Thymus (tissue), 11 donors: ENCODE results near the gene IREB2. TPM values are rescaled to one million over a fixed set of nuclear protein-coding genes. Genes with fewer than 3 reads are reported as not detected.

ENCODE experiments used
- DNase-seq, 9 donors: peaks; one replicate each; pipeline ENCODE4 v3.0.0-alpha.2; 2013; ENCODE audit warnings: low spot score in 9 of 9, low read depth in 6 of 9, missing footprints in 1 of 9
- H3K27ac ChIP-seq, 2 donors: one replicate each; pipeline ENCODE4 v1.5.1; 2013; ENCODE audit warnings: control low read depth in 1 of 2, low read depth in 1 of 2, low read length in 1 of 2, mild to moderate bottlenecking in 1 of 2, moderate library complexity in 1 of 2
- H3K27me3 ChIP-seq, 2 donors: one replicate each; pipeline ENCODE4 v1.5.1; 2013; ENCODE audit warnings: low read length in 1 of 2; ENCODE audit not compliant: control insufficient read depth in 2 of 2, insufficient read depth in 1 of 2
- H3K36me3 ChIP-seq, 2 donors: one replicate each; pipeline ENCODE4 v1.5.1; 2013; ENCODE audit warnings: low read length in 1 of 2, mild to moderate bottlenecking in 1 of 2, moderate library complexity in 1 of 2; ENCODE audit not compliant: control insufficient read depth in 2 of 2, insufficient read depth in 2 of 2
- H3K4me1 ChIP-seq, 2 donors: one replicate each; pipeline ENCODE4 v1.5.1; 2013; ENCODE audit warnings: low read length in 2 of 2; ENCODE audit not compliant: control insufficient read depth in 2 of 2, insufficient read depth in 2 of 2
- H3K4me3 ChIP-seq, 2 donors: one replicate each; pipeline ENCODE4 v1.5.1; 2013; ENCODE audit warnings: low read length in 2 of 2, control low read depth in 1 of 2, mild to moderate bottlenecking in 1 of 2
- H3K9me3 ChIP-seq, 2 donors: one replicate each; pipeline ENCODE4 v1.5.1; 2013; ENCODE audit warnings: low read length in 1 of 2, mild to moderate bottlenecking in 1 of 2; ENCODE audit not compliant: control insufficient read depth in 2 of 2, insufficient read depth in 1 of 2
- WGBS: extraction: QIAGEN DNeasy Blood & Tissue Kit; methylation state at CpG from one replicate; pipeline ENCODE4 v1.1.7; 2013; 5-methylcytosine and 5-hydroxymethylcytosine counted together
- polyA plus RNA-seq: library from polyadenylated mRNA; stranded (reverse); fragments of 200-250 nt; gene quantifications from one replicate; pipeline ENCODE4 v1.2.3, GENCODE V29; 2013
- total RNA-seq: library from RNA; stranded (reverse); fragments of 120-200 nt; gene quantifications from one replicate; pipeline ENCODE4 v1.2.4, GENCODE V29; 2013
- donor health status: healthy.

IREB2 gene
- total and polyA plus RNA-seq, 2 donors = 20.5 to 20.6 TPM

DNA sequence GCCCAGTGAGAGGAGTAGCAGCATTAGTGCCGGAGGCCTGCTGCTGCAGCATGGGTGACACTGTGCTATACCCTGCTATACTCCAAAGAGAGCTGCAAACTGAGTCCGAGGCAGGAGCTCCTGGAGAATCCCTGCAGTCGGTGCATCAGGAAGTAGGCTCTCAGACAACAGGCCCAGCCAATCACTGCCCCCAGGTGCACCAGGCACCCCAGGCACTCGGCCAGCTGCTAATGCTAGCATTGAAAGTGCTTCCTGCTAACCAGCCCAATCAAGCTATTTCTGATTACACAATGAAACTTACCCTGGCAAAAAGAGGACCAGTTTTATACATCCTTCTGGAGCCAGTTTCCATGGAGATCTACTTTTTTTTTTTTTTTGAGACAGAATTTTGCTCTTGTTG is 45.6 kb upstream of the IREB2 start:
- DNase-seq = no peak
- 83% methylated on average over 4 of the region's 4 CpGs for WGBS
- no peak overlapping the region for H3K27ac ChIP-seq
- H3K36me3 ChIP-seq = no peaks in the 10 kb centered on the region
- no peaks in the 10 kb centered on the region for H3K9me3 ChIP-seq
- H3K4me1 ChIP-seq = no peaks in the 10 kb centered on the region
- no peak overlapping the region for H3K4me3 ChIP-seq
- H3K27me3 ChIP-seq = peaks cover 0 to 5% of the 10 kb centered on the region in 2 donors

DNA sequence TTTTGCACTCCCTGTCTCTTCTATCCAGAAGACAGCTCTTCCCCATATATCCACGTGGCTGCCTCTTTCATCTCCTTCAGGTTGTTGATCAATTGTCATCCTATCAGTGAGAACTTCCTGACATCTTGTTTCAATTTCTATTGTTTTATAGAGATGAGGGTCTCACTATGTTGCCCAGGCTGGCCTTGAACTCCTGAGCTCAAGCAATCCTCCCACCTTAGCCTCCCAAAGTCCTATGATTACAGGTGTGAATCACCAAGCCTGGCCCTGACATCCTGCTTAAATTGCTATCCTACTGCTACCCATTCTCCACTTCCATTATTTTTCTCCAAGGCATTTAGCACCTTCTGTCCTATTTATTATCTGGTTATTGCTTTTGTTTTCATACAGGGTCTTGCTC is 44.9 kb upstream of the IREB2 start:
- Histone ChIP-seq H3K36me3 (no peaks in the 10 kb centered on the region), H3K4me3 (no peak overlapping the region), H3K9me3 (no peaks in the 10 kb centered on the region), H3K4me1 (no peaks in the 10 kb centered on the region), H3K27ac (no peak overlapping the region), H3K27me3 (peaks cover 0 to 5% of the 10 kb centered on the region in 2 donors)
- 90% methylated on average over 1 of the region's 1 CpG for WGBS
- no peak for DNase-seq

DNA sequence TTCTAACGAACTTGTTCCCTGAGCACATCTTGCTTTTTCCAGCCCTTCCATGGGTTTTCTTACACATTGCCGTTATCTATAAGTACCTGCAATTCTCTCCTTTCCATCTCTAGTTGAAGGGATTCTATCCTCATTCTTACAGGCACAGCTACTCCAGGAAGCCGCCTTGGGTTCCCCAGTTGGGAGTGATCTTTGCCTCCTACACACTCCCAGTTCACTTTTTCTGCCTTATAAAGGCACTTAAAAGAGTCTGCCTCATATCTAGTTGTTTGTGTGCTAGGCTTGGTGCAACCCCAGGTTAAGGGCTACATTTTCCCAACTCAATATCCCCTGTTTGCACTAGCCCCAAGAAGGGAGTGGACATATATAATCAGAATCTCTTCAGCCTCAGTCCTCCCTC is 44.0 kb upstream of the IREB2 start:
- no peaks in the 10 kb centered on the region for H3K36me3 ChIP-seq
- no peak overlapping the region for H3K4me3 ChIP-seq
- H3K9me3 ChIP-seq = no peaks in the 10 kb centered on the region
- H3K27me3 ChIP-seq = peaks cover 0 to 4% of the 10 kb centered on the region in 2 donors
- DNase-seq = no peak
- WGBS = 97% methylated on average over 3 of the region's 3 CpGs
- no peaks in the 10 kb centered on the region for H3K4me1 ChIP-seq
- no peak overlapping the region for H3K27ac ChIP-seq

DNA sequence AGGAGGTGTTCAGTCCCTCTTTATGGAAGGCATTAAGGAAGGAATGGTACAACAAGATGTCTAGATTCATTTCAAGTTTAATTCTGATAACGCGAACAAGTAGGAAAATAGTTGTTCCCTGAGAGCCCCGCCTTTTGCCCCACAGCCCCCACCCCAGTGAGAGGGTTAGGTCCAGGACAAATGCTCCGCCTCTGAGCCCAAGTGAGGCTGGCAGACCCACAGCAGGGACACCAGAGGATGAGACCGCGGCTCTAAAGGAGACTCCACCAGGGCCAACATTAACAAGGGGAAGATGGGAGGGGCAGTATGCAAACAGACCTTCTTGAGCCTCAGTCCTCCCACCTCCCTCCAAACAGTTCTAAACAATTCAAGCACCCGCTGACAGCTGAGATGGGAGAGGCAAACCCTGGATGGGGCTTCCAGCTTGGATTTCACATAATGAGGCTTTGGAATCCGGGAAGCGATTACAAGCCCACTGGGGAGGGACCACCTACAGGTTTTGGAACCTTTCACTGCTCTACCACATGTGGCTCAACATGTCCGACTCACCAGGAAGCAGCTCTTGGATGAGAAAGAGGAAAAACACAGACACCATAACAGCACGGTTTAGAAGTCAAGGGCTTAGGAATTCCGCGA is 42.9 kb upstream of the IREB2 start:
- Histone ChIP-seq H3K36me3 (no peaks in the 10 kb centered on the region), H3K4me1 (no peaks in the 10 kb centered on the region), H3K4me3 (no peak overlapping the region), H3K27me3 (no peaks in the 10 kb centered on the region), H3K9me3 (no peaks in the 10 kb centered on the region), H3K27ac (no peak overlapping the region)
- DNase-seq = no peak
- WGBS = 95% methylated on average over 13 of the region's 13 CpGs

DNA sequence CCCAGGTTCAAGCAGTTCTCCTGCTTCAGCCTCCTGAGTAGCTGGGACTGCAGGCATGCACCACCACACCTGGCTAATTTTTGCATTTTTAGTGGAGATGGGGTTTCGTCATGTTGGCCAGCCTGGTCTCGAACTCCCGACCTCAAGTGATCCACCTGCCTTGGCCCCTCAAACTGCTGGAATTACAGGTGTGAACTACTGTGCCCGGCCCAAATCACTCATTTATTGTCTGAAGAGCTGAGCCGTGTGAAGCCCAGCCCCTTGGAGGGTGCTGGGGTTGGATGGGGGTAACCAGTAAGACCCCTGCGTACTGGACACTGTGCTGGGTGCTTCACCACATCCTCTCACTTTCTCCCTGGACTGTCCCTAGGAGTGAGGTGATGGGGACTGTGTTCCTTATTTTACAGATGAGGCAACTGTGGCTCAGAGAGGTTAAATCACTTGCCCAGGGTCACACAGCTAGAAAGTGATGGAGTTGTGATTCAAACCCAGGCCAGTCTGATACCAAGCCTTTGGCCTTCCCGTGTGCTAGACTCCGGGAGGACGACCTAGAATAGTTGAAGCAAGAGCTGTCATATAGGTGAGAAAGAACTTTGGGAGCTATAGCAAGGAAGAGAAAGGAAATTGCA is 41.7 kb upstream of the IREB2 start:
- no peaks in the 10 kb centered on the region for H3K4me1 ChIP-seq
- no peak overlapping the region for H3K4me3 ChIP-seq
- no peaks in the 10 kb centered on the region for H3K9me3 ChIP-seq
- WGBS = 91% methylated on average over 9 of the region's 9 CpGs
- H3K27me3 ChIP-seq = no peaks in the 10 kb centered on the region
- no peak for DNase-seq
- no peak overlapping the region for H3K27ac ChIP-seq
- H3K36me3 ChIP-seq = no peaks in the 10 kb centered on the region

DNA sequence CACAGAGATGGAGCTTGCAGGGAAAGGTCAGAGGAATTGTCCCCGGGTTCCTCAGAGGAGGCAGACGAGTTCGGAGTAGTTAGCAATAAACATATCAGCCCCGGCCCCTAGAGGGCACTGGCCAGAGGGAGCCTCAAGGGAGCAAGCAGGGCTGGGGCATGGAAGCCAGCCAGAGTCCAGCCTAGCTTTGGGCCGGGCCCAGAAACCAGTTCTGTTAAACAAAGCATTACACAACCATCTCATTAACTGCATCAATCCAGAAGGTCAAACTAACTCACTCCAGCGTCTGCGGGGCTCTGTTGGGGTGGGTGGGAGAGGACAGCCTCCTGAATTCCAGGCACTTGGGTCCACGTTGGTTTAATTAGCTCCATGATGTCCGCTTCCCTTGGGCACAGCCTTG is 41.0 kb upstream of the IREB2 start:
- no peak overlapping the region for H3K4me3 ChIP-seq
- no peaks in the 10 kb centered on the region for H3K36me3 ChIP-seq
- H3K9me3 ChIP-seq = no peaks in the 10 kb centered on the region
- no peak for DNase-seq
- no peaks in the 10 kb centered on the region for H3K4me1 ChIP-seq
- no peaks in the 10 kb centered on the region for H3K27me3 ChIP-seq
- H3K27ac ChIP-seq = no peak overlapping the region
- 95% methylated on average over 9 of the region's 9 CpGs for WGBS

DNA sequence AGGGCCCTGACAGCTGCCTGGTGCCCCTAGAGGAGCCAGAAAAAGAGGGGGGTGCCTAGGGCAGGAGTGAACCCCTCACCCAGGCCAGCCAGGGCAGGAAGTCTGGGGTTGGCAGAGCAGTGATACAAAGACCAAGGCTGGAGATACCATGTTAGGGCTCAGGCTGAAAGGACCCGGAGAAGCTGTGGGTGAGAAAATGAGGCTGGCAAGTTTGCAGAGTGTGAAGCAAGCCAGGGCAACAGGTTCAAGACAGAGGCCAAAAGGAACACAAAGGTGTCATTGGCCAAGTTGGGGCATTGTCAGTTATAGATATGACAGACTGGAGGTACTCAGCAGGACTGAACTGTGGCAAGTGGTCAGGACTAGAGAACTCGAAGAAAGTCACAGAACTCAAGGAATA is 40.6 kb upstream of the IREB2 start:
- H3K27ac ChIP-seq = no peak overlapping the region
- no peaks in the 10 kb centered on the region for H3K36me3 ChIP-seq
- no peaks in the 10 kb centered on the region for H3K4me1 ChIP-seq
- no peak overlapping the region for H3K4me3 ChIP-seq
- 97% methylated on average over 2 of the region's 2 CpGs for WGBS
- H3K27me3 ChIP-seq = no peaks in the 10 kb centered on the region
- no peak for DNase-seq
- no peaks in the 10 kb centered on the region for H3K9me3 ChIP-seq

DNA sequence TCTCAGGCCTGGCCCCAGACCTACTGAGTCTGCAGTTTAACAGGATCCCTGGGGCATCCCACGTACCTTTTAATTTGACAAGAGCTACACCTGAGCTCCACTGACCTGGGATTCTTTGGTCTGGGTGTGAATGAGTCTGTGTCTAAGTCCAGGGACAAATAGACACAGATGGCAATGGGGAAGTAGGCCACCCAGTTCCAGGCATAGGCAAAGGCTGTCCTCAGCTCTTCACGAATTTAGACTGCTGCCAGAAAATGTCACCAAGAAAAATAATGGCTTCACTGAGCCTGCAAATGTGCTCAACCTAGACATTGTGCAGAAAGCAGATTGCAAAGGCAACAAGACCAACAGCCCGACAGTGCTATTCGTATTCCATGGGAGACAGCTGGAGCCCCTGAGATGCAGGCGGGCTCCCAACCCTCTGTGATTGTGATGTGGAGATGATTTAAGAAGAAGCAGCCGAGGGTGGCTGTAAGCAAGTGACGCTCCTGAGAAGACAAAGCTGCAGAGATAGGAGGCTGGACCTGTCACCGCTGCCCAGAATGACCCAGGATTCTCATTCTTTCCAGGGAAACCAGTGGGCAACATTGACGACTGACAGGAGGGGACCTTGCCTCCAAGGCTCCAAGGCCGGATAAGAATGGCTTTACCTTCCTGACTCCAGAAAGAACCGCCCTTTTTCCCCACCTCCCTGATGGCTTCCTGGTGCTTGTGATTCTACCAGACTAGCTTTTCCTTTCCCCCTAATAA is 39.8 kb upstream of the IREB2 start:
- WGBS = 97% methylated on average over 11 of the region's 11 CpGs

DNA sequence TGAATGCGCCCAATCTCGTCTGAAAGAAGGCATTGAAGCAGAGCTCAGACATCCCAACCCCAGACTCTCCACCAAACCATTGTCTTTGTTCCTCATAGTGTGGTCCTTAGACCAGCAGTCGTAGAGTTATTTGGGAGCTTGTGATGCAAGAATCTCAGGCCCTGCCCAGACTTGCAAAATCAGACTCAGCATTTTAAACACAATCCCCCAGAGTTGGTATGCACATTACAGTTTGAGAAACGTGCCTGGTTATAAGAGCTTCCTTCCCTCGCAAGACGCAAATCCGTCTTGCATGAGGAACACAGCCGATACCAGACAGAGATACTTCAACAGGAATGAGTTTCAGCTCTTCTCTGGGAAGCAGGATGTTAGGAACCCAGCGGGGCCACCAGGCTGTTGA is 38.9 kb upstream of the IREB2 start:
- Histone ChIP-seq H3K4me1 (no peaks in the 10 kb centered on the region), H3K36me3 (no peaks in the 10 kb centered on the region), H3K27me3 (no peaks in the 10 kb centered on the region), H3K4me3 (no peak overlapping the region), H3K27ac (no peak overlapping the region), H3K9me3 (no peaks in the 10 kb centered on the region)
- DNase-seq = peak in 1 of 9 donors; percentile 5
- 95% methylated on average over 9 of the region's 9 CpGs for WGBS

More for the DNA sequence above, 39.8 kb upstream of the IREB2 start:
- DNase-seq = no peak
- no peaks in the 10 kb centered on the region for H3K36me3 ChIP-seq
- H3K4me3 ChIP-seq = no peak overlapping the region
- no peaks in the 10 kb centered on the region for H3K9me3 ChIP-seq
- no peaks in the 10 kb centered on the region for H3K4me1 ChIP-seq
- H3K27ac ChIP-seq = no peak overlapping the region
- no peaks in the 10 kb centered on the region for H3K27me3 ChIP-seq
